ENCODE data around the gene OR11A1. TPM values are rescaled to one million over a fixed set of nuclear protein-coding genes. Genes with fewer than 3 reads are reported as not detected.

Gene OR11A1
- total and polyA plus RNA-seq, 2 donors (not counting 1 experiment from before 2014, with no cell fraction given) = not detected

DNA sequence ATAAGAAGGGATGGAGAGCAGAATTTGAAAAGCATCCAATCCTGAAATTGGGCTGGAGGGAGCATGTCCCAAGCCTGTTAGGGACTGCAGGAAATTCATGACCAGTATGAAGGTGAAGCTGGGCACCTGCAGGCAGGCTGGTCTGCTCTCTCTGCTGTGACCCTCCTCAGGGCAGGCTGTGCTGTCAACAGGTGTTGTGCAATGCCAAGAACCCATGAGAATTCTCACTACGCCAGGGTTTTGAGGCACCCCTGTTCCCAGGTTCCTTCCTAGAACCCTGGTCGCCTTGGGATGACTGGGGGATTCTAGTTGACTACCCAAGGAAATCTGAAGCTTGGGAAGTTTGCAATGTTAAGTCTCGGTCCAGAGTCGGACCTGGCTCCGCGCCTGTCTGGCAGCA is 44.2 kb upstream of the OR11A1 start:
- Mint-ChIP-seq H3K4me3 (no peak overlapping the region), H3K27me3 (peaks cover 46% of the 10 kb centered on the region), H3K4me1 (no peaks in the 10 kb centered on the region), H3K9me3 (ENCODE audit: insufficient read depth) (no peaks in the 10 kb centered on the region), H3K27ac (no peak overlapping the region)
- ChIA-PET POLR2A (no interaction called here), CTCF (no interaction called here)
- no peak overlapping the region for H3K4me2 ChIP-seq (replicated peaks; ENCODE audit: low read depth, low read length, poor library complexity, severe bottlenecking)
- no peak for ATAC-seq (ENCODE audit: low read depth)
- no peak overlapping the region for H3K27ac ChIP-seq (ENCODE audit: low read length in 2 of 2)
- no peaks in the 10 kb centered on the region for H3K79me2 ChIP-seq (ENCODE audit: control insufficient read depth, insufficient read depth, low read length)
- WGBS (ENCODE audit: insufficient coverage) = 90% methylated on average over 6 of the region's 6 CpGs
- intact Hi-C loops (cut with micrococcal nuclease) = no loop called here
- H2AFZ ChIP-seq (ENCODE audit: insufficient read depth, low read depth, low read length, poor library complexity, severe bottlenecking) = no peak overlapping the region
- H3K36me3 ChIP-seq (replicated peaks in 1 of 2; ENCODE audit: control extremely low read depth in 1 of 2, control insufficient read depth in 1 of 2, extremely low read depth in 1 of 2, insufficient read depth in 2 of 2, low read length in 1 of 2) = no peaks in the 10 kb centered on the region
- no peak overlapping the region for H3K4me3 ChIP-seq (ENCODE audit: control extremely low read depth in 1 of 5, extremely low read depth in 1 of 5, insufficient read depth in 1 of 5, low read depth in 2 of 5, low read length in 4 of 5)
- H3K9me3 ChIP-seq (ENCODE audit: control extremely low read depth in 1 of 3, control insufficient read depth in 2 of 3, insufficient read depth in 1 of 3, low read length in 2 of 3) = no peaks in the 10 kb centered on the region
- H3K9ac ChIP-seq (ENCODE audit: low read length) = no peak overlapping the region
- H3K27me3 ChIP-seq (replicated peaks in 1 of 4; ENCODE audit: control extremely low read depth in 1 of 4, control insufficient read depth in 3 of 4, insufficient read depth in 4 of 4, low read length in 3 of 4) = peaks cover 0 to 7% (median 2%) of the 10 kb centered on the region in 4 experiments
- no peak for DNase-seq
- H4K20me1 ChIP-seq (ENCODE audit: control insufficient read depth, insufficient read depth, low read length, poor library complexity, severe bottlenecking) = no peaks in the 10 kb centered on the region
- TF ChIP-seq EZH2 (IDR thresholded peaks at IDR 0.05; ENCODE audit: borderline replicate concordance, insufficient read depth, low read depth, low read length, poor library complexity, severe bottlenecking) = no peak
- TF ChIP-seq, protein P1, sequence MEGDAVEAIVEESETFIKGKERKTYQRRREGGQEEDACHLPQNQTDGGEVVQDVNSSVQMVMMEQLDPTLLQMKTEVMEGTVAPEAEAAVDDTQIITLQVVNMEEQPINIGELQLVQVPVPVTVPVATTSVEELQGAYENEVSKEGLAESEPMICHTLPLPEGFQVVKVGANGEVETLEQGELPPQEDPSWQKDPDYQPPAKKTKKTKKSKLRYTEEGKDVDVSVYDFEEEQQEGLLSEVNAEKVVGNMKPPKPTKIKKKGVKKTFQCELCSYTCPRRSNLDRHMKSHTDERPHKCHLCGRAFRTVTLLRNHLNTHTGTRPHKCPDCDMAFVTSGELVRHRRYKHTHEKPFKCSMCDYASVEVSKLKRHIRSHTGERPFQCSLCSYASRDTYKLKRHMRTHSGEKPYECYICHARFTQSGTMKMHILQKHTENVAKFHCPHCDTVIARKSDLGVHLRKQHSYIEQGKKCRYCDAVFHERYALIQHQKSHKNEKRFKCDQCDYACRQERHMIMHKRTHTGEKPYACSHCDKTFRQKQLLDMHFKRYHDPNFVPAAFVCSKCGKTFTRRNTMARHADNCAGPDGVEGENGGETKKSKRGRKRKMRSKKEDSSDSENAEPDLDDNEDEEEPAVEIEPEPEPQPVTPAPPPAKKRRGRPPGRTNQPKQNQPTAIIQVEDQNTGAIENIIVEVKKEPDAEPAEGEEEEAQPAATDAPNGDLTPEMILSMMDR (IDR thresholded peaks at IDR 0.05) = no peak
- no peaks in the 10 kb centered on the region for H3K4me1 ChIP-seq (ENCODE audit: control insufficient read depth in 2 of 2, insufficient read depth in 2 of 2, low read length in 2 of 2)

DNA sequence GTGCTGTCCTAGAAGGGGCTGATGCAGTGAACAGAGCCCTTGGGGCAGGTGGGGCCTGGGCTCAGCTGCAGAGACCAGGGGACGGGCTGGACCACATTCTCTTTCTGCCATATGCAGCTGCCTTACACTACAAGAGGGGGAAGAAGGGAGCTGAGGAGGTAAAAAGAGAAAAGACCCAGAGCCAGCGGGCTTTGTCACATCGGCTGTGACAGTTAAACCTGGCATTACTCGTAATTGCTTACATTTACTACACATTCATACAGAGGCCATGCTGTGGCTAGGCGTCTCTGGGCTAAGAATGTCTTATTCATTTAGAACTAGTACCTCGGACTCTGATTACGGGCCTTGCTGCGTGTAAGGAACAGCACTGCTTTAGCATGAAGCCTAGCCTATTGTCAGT is 43.7 kb upstream of the OR11A1 start:
- Histone ChIP-seq H3K79me2 (ENCODE audit: control insufficient read depth, insufficient read depth, low read length) (no peaks in the 10 kb centered on the region), H4K20me1 (ENCODE audit: control insufficient read depth, insufficient read depth, low read length, poor library complexity, severe bottlenecking) (no peaks in the 10 kb centered on the region), H3K4me3 (ENCODE audit: control extremely low read depth in 1 of 5, extremely low read depth in 1 of 5, insufficient read depth in 1 of 5, low read depth in 2 of 5, low read length in 4 of 5) (no peak overlapping the region), H3K9me3 (ENCODE audit: control extremely low read depth in 1 of 3, control insufficient read depth in 2 of 3, insufficient read depth in 1 of 3, low read length in 2 of 3) (no peaks in the 10 kb centered on the region), H3K4me1 (ENCODE audit: control insufficient read depth in 2 of 2, insufficient read depth in 2 of 2, low read length in 2 of 2) (no peaks in the 10 kb centered on the region), H3K9ac (ENCODE audit: low read length) (no peak overlapping the region), H3K27ac (ENCODE audit: low read length in 2 of 2) (no peak overlapping the region), H2AFZ (ENCODE audit: insufficient read depth, low read depth, low read length, poor library complexity, severe bottlenecking) (no peak overlapping the region), H3K27me3 (replicated peaks in 1 of 4; ENCODE audit: control extremely low read depth in 1 of 4, control insufficient read depth in 3 of 4, insufficient read depth in 4 of 4, low read length in 3 of 4) (peaks cover 0 to 7% (median 2%) of the 10 kb centered on the region in 4 experiments), H3K4me2 (replicated peaks; ENCODE audit: low read depth, low read length, poor library complexity, severe bottlenecking) (no peak overlapping the region), H3K36me3 (replicated peaks in 1 of 2; ENCODE audit: control extremely low read depth in 1 of 2, control insufficient read depth in 1 of 2, extremely low read depth in 1 of 2, insufficient read depth in 2 of 2, low read length in 1 of 2) (no peaks in the 10 kb centered on the region)
- Mint-ChIP-seq H3K9me3 (ENCODE audit: insufficient read depth) (no peaks in the 10 kb centered on the region), H3K4me3 (no peak overlapping the region), H3K27ac (no peak overlapping the region), H3K4me1 (no peaks in the 10 kb centered on the region), H3K27me3 (peaks cover 47% of the 10 kb centered on the region)
- intact Hi-C loops (cut with micrococcal nuclease) = no loop called here
- ChIA-PET CTCF (no interaction called here), POLR2A (no interaction called here)
- no peak for TF ChIP-seq EZH2 (IDR thresholded peaks at IDR 0.05; ENCODE audit: borderline replicate concordance, insufficient read depth, low read depth, low read length, poor library complexity, severe bottlenecking)
- TF ChIP-seq, protein P1 (IDR thresholded peaks at IDR 0.05) = no peak
- ATAC-seq (ENCODE audit: low read depth) (no peak), DNase-seq (no peak)
- WGBS (ENCODE audit: insufficient coverage) = 98% methylated on average over 6 of the region's 8 CpGs
